Fibroblast of lung (primary cell): ENCODE data around the gene ZNF740. TPM values are rescaled to one million over a fixed set of nuclear protein-coding genes. Genes with fewer than 3 reads are reported as not detected.
"Not testable (repeated sequence)": the region's sequence is repeated elsewhere in the genome, so short reads cannot be mapped to it uniquely, and the experiment has no call there.

Experiments used
- DNase-seq, 2 donors: peaks; one replicate each; pipeline versions ENCODE4 v3.0.0 to v3.0.0-alpha.2; 2010; ENCODE audit warnings: low read depth in 2 of 2
- H2AFZ ChIP-seq: 2 replicates; pipeline ENCODE4 v1.5.1; 2012; ENCODE audit warnings: low read length, control low read depth, inconsistent platforms
- H3K27ac ChIP-seq: 2 replicates; pipeline ENCODE4 v1.5.1; 2011; ENCODE audit warnings: low read length, control low read depth; ENCODE audit not compliant: insufficient read depth
- H3K27me3 ChIP-seq: 2 replicates; pipeline ENCODE4 v1.5.1; 2011; ENCODE audit warnings: mild to moderate bottlenecking, low read length; ENCODE audit not compliant: control insufficient read depth, insufficient read depth
- H3K36me3 ChIP-seq: 2 replicates; pipeline ENCODE4 v1.5.1; 2011; ENCODE audit warnings: low read length; ENCODE audit not compliant: control insufficient read depth, insufficient read depth
- H3K4me1 ChIP-seq: 2 replicates; pipeline ENCODE4 v1.5.1; 2011; ENCODE audit warnings: low read length; ENCODE audit not compliant: control insufficient read depth, insufficient read depth; ENCODE audit errors: extremely low read depth
- H3K4me2 ChIP-seq: 2 replicates; pipeline ENCODE4 v1.5.1; 2011; ENCODE audit warnings: low read length, control low read depth; ENCODE audit not compliant: insufficient read depth; ENCODE audit errors: extremely low read depth
- H3K4me3 ChIP-seq, 4 experiments: fragments of 200-600 bp in 1 of 4; sonication (generic) in 1 of 4; replicated peaks in 1 of 4; 2 replicates each; pipeline ENCODE4 v1.5.1; 2011 to 2016; ENCODE audit warnings: low read length in 4 of 4, low read depth in 3 of 4, mild to moderate bottlenecking in 3 of 4, control low read depth in 2 of 4, inconsistent platforms in 1 of 4, mixed read lengths in 1 of 4; ENCODE audit not compliant: insufficient read depth in 1 of 4; ENCODE audit errors: control extremely low read depth in 1 of 4
- H3K79me2 ChIP-seq: 2 replicates; pipeline ENCODE4 v1.5.1; 2012; ENCODE audit warnings: mild to moderate bottlenecking, low read length, inconsistent platforms; ENCODE audit not compliant: control insufficient read depth, insufficient read depth
- H3K9ac ChIP-seq: 2 replicates; pipeline ENCODE4 v1.5.1; 2011; ENCODE audit warnings: mild to moderate bottlenecking, low read length, control low read depth; ENCODE audit not compliant: insufficient read depth
- H3K9me3 ChIP-seq: 2 replicates; pipeline ENCODE4 v1.5.1; 2012; ENCODE audit warnings: low read depth, low read length; ENCODE audit not compliant: control insufficient read depth, insufficient read depth
- H4K20me1 ChIP-seq: 2 replicates; pipeline ENCODE4 v1.5.1; 2011; ENCODE audit warnings: low read length; ENCODE audit not compliant: control insufficient read depth, insufficient read depth; ENCODE audit errors: extremely low read depth
- EZH2 ChIP-seq: IDR thresholded peaks from 2 replicates; pipeline ENCODE4 v1.5.1; 2012; ENCODE audit warnings: low read length, control low read depth, mild to moderate bottlenecking; ENCODE audit errors: missing control alignments
- polyA plus RNA-seq, 2 donors: library from polyadenylated mRNA; depleted of rRNA in 1 of 2; stranded (reverse) in 1 of 2; unstranded in 1 of 2; fragments of >200 nt; gene quantifications; 2 replicates each; pipeline ENCODE4 v1.2.1, GENCODE V29; 2011 to 2012; ENCODE audit warnings: missing spikeins in 1 of 2
- total RNA-seq: library from RNA; depleted of rRNA; stranded (reverse); fragments of >200 nt; gene quantifications from 2 replicates; pipeline ENCODE4 v1.2.1, GENCODE V29; 2014
- TF ChIP-seq, protein P1 (sequence below), 2 donors: IDR thresholded peaks in 1 of 2; conservative IDR thresholded peaks in 1 of 2; 1 replicate in 1 of 2; 2 replicates in 1 of 2; pipeline ENCODE4 v1.5.1; 2011 to 2012; ENCODE audit warnings: low read length in 2 of 2, control low read depth in 1 of 2, inconsistent platforms in 1 of 2, low read depth in 1 of 2, mild to moderate bottlenecking in 1 of 2

ZNF740 gene
- total and polyA plus RNA-seq, 2 donors (not counting 1 experiment from before 2014, with no cell fraction given) = 10.6 to 16.8 TPM

DNA sequence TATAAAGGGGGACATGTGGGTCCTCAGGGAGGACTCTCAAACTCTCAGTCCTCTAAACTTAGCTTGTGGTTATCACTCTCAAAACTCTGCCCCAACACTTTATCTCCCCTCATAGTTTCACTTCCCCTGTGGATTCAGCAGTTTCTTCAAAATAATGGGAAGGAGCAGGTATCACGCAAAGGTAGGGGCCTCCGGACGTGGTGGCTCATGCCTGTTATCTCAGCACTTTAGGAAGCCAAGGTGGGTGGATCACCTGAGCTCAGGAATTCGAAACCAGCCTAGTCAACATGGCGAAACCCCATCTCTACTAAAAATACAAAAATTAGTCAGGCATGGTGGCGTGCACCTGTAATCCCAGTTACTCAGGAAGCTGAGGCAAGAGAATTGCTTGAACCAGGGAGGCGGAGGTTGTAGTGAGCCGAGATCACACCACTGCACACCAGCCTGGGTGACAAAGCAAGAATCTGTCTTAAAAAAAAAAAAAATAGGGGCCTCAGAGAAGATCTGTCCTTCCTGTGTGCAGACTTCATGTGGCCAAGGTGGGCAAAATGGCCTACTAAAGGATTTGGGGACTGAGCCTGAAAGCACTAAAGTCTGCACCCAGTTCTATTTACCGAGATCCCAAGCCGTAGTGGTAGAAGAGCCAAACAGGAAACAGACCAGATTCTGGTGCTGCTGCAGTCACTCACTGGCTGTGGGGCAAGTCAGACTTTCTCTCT, 20.1 kb downstream of the ZNF740 start:
- Histone ChIP-seq H3K9ac (no peak overlapping the region), H3K27me3 (no peaks in the 10 kb centered on the region), H3K27ac (no peak overlapping the region), H3K4me2 (no peak overlapping the region), H3K9me3 (no peaks in the 10 kb centered on the region), H2AFZ (peak overlapping the region; percentile 5), H3K79me2 (no peaks in the 10 kb centered on the region), H3K4me1 (peaks cover 2% of the 10 kb centered on the region), H3K36me3 (no peaks in the 10 kb centered on the region), H3K4me3 (no peak overlapping the region), H4K20me1 (no peaks in the 10 kb centered on the region)
- no peak for TF ChIP-seq EZH2
- TF ChIP-seq, protein P1, sequence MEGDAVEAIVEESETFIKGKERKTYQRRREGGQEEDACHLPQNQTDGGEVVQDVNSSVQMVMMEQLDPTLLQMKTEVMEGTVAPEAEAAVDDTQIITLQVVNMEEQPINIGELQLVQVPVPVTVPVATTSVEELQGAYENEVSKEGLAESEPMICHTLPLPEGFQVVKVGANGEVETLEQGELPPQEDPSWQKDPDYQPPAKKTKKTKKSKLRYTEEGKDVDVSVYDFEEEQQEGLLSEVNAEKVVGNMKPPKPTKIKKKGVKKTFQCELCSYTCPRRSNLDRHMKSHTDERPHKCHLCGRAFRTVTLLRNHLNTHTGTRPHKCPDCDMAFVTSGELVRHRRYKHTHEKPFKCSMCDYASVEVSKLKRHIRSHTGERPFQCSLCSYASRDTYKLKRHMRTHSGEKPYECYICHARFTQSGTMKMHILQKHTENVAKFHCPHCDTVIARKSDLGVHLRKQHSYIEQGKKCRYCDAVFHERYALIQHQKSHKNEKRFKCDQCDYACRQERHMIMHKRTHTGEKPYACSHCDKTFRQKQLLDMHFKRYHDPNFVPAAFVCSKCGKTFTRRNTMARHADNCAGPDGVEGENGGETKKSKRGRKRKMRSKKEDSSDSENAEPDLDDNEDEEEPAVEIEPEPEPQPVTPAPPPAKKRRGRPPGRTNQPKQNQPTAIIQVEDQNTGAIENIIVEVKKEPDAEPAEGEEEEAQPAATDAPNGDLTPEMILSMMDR (conservative IDR thresholded peaks at IDR 0.05 in 1 of 2, IDR thresholded peaks at IDR 0.05 in 1 of 2; ENCODE audit: low read depth in 1 of 2, low read length in 2 of 2) = no peak
- no peak for DNase-seq

DNA sequence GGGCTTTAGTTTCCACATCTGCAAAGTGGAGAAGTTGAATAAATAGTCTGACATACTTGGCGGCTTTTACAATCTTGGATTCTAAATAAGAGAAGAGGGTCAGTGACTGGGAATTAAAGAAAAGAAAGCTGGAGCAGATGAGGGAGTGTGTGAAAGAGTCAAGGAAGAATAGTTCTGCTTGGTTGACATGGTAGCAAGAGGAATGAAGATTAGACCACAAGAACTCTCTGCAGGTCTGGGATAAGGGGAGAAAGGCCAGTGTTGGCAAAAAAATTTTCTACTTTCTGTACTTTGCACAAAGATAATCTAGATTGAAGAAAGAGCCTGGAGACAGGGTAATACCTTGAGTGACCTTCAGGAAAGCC, 20.6 kb downstream of the ZNF740 start:
- H2AFZ ChIP-seq = peak overlapping the region; percentile 5

DNA sequence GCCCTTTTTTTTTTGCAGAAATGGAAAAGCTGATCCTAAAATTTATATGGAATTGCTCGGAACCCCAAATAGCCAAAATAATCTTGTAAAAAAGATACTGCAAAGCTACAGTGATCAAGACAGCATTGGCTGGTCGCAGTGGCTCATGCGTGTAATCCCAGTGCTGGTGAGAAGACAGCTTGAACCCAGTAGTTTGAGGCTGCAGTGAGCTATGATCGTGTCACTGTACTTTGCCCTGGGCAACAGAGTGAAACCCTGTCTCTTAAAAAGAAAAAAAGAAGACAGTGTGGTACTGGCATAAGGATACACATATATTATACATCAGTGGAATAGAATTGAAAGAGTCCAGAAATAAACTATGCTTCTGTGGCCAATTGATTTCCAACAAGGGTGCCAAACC, 21.1 kb downstream of the ZNF740 start:
- DNase-seq = no peak

More for the DNA sequence above, 20.6 kb downstream of the ZNF740 start:
- no peak overlapping the region for H3K4me2 ChIP-seq
- no peaks in the 10 kb centered on the region for H3K36me3 ChIP-seq
- no peaks in the 10 kb centered on the region for H3K79me2 ChIP-seq
- no peak overlapping the region for H3K4me3 ChIP-seq
- H3K9me3 ChIP-seq = no peaks in the 10 kb centered on the region
- TF ChIP-seq, protein P1 (conservative IDR thresholded peaks at IDR 0.05 in 1 of 2, IDR thresholded peaks at IDR 0.05 in 1 of 2; ENCODE audit: low read depth in 1 of 2, low read length in 2 of 2) = no peak
- no peak for TF ChIP-seq EZH2
- H3K27ac ChIP-seq = no peak overlapping the region
- H3K4me1 ChIP-seq = peaks cover 4% of the 10 kb centered on the region
- no peaks in the 10 kb centered on the region for H4K20me1 ChIP-seq
- H3K9ac ChIP-seq = no peak overlapping the region
- no peaks in the 10 kb centered on the region for H3K27me3 ChIP-seq
- peak; percentile 38 to 71 for DNase-seq

DNA sequence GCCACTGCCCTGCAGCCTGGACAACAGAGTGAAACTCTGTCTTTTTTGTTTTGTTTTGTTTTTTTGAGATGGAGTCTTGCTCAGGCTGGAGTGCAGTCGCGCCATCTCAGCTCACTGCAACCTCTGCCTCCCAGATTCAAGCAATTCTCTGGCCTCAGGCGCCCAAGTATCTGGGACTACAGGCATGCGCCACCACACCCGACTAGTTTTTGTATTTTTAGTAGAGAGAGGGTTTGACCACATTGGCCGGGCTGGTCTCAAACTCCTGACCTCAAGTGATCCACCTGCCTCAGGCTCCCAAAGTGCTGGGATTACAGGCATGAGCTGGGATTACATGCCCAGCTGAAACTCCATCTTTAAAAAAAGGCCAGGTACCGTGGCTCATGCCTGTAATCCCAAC, 21.8 kb downstream of the ZNF740 start:
- H3K4me1 ChIP-seq, H4K20me1 ChIP-seq, H3K79me2 ChIP-seq, H3K27ac ChIP-seq, H3K27me3 ChIP-seq, H2AFZ ChIP-seq, H3K36me3 ChIP-seq, H3K9ac ChIP-seq, DNase-seq, H3K9me3 ChIP-seq, H3K4me2 ChIP-seq, H3K4me3 ChIP-seq: not testable (repeated sequence)

More for the DNA sequence above, 21.1 kb downstream of the ZNF740 start:
- Histone ChIP-seq H3K4me2 (no peak overlapping the region), H4K20me1 (no peaks in the 10 kb centered on the region), H3K4me1 (peaks cover 7% of the 10 kb centered on the region), H3K36me3 (no peaks in the 10 kb centered on the region), H3K79me2 (no peaks in the 10 kb centered on the region), H3K27ac (no peak overlapping the region), H3K9ac (no peak overlapping the region), H3K9me3 (no peaks in the 10 kb centered on the region), H3K4me3 (no peak overlapping the region), H2AFZ (no peak overlapping the region), H3K27me3 (no peaks in the 10 kb centered on the region)
- TF ChIP-seq EZH2 = no peak
- TF ChIP-seq, protein P1 (conservative IDR thresholded peaks at IDR 0.05 in 1 of 2, IDR thresholded peaks at IDR 0.05 in 1 of 2; ENCODE audit: low read depth in 1 of 2, low read length in 2 of 2) = no peak
